Choroid plexus epithelial cell (primary cell): ENCODE measurements around the gene SLC6A15.

ENCODE experiments used
- DNase-seq: peaks from one replicate; pipeline ENCODE4 v3.0.0-alpha.2; 2010; ENCODE audit warnings: low read depth
- H3K4me3 ChIP-seq: 2 replicates; pipeline ENCODE4 v1.5.1; 2011; ENCODE audit warnings: low read depth, mild to moderate bottlenecking, control low read depth, low read length, moderate library complexity
- CTCF ChIP-seq: conservative IDR thresholded peaks from 2 replicates; pipeline ENCODE4 v1.5.1; 2011; ENCODE audit warnings: low read depth, mild to moderate bottlenecking, control low read depth, inconsistent platforms, low read length, moderate library complexity

Gene SLC6A15

GRCh38 chr12:84826925-84827324 is 85.7 kb downstream of the SLC6A15 start:
- TF ChIP-seq CTCF = no peak
- no peak for DNase-seq
- no peak overlapping the region for H3K4me3 ChIP-seq

DNA sequence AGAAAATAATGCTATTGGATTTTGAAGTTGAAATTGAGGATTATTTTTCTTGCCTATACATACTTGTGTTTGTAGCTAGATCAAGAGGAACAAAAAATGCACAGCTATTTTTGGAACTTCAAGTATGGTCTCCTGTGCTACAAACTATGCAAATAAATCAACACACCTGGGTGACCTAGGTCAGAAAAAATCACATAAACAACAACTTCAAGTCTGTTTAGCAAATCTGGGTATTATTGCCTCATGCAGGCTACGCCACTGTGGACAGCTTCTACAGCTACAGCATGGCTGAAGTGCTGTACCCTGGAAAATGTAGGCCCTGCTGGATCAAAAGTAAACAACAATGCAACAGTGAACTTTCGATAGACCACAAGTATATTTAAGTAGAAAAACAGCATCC is 87.5 kb downstream of the SLC6A15 start:
- TF ChIP-seq CTCF = no peak
- no peak for DNase-seq

GRCh38 chr12:84822525-84822924 is 90.1 kb downstream of the SLC6A15 start:
- no peak for TF ChIP-seq CTCF
- DNase-seq = peak; percentile 35
- H3K4me3 ChIP-seq = no peak overlapping the region

More for the DNA sequence above, 87.5 kb downstream of the SLC6A15 start:
- H3K4me3 ChIP-seq = no peak overlapping the region

DNA sequence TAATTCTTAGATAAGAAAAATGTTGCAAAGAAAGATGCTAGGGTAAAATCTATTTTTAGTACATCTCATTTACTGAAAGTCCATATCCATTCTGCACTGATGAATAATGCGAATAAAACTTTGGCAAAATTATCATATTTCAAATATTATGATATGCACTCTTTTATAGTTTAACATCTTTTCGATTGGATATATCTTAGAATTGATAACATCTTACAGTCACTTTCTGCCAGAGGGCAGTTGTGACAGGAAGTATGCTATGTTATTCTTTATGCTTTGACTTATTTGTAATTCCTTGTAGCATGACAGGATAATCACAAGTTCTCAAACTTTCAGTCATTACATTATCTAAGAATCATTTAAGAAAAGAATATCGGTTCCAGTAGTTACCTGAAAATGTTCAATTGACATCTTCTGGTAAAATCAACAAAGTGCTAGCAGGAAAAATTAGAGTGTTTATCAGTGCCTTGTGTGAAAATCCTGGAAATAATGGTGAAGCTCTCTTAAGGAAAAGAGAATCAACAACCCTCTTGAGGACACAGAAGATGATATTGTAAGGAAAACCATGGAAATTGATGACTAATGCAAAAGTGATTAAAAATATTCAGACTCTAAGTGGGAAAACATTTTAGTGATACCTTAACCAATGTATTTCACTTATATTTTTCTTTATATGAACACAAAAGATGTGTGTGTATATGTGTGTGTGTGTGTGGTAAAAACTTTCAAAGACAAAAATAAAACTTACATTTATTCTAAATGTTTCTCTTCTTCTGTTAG is 95.5 kb downstream of the SLC6A15 start:
- H3K4me3 ChIP-seq = no peak overlapping the region
- no peak for TF ChIP-seq CTCF
- DNase-seq = no peak

DNA sequence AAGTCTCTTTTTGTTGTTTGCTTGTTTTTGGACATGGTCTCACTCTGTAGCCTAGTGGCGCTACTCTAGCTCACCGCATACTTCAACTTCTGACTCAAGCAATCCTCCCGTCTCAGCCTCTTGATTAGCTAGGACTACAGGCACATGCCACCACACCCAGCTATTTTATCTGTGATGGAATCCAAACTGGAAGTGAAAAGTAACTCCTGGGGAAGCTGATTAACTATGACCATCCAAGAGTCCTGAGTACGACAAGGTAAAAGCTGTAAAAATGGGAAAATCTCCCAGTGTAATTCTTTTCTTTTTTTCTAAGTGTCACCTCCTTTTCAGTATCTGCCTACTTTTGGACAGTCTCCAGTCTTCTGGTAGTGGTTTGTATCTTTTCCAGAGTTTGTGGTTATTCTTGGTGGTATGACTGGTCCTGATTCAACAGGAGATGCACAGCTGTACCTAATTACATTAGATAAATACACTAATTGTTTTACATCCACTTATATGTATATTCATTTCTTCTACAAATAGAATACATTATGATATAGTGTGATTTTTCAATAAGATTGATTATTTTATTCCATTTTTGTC is 97.8 kb downstream of the SLC6A15 start:
- no peak for TF ChIP-seq CTCF
- no peak for DNase-seq
- H3K4me3 ChIP-seq = no peak overlapping the region

- TF ChIP-seq CTCF = no peak
These were observed 98.6 kb downstream of the SLC6A15 start for GRCh38 chr12:84813780-84814663.

More at GRCh38 chr12:84813780-84814663, 98.6 kb downstream of the SLC6A15 start:
- DNase-seq = no peak
- no peak overlapping the region for H3K4me3 ChIP-seq
